Measurements from ENCODE around the gene SDR9C7. TPM values are rescaled to one million over a fixed set of nuclear protein-coding genes. Genes with fewer than 3 reads are reported as not detected.

SDR9C7 gene
- total RNA-seq, 1 donor from 2014 or later = not detected

DNA sequence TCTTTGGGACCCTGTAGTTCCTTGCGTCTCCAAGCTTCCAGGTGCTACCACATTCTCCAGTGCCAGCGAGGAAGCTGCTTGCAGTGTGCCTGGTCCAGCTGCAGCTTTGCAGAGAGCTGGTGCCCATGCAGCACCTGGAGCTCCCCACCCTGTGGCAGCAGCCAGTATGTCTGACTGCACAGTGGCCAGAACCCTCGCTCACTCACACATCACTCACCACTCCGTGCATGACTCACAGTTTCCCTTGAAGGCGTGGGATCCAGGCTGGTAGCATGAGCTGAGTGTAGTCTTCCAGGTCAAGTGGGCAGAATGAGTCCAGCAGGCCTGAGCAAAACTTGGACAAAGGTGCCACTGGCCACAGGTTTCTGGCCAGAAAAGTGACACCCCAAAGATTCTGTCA is 33.6 kb downstream of the SDR9C7 start:
- Histone ChIP-seq H2AFZ (ENCODE audit: low read depth, low read length) (no peak overlapping the region), H3K27ac (ENCODE audit: low read depth, low read length) (no peak overlapping the region), H3K4me2 (ENCODE audit: low read length) (no peak overlapping the region), H3K9ac (ENCODE audit: low read length) (no peak overlapping the region), H3K79me2 (ENCODE audit: insufficient read depth, low read length) (no peaks in the 10 kb centered on the region), H3K4me1 (ENCODE audit: insufficient read depth, low read length) (no peaks in the 10 kb centered on the region), H4K20me1 (ENCODE audit: insufficient read depth, low read length) (no peaks in the 10 kb centered on the region), H3K4me3 (ENCODE audit: insufficient read depth, low read depth, low read length) (no peak overlapping the region), H3K9me3 (ENCODE audit: insufficient read depth, low read depth, low read length) (peaks cover 9% of the 10 kb centered on the region), H3K36me3 (ENCODE audit: insufficient read depth, low read length) (no peaks in the 10 kb centered on the region), H3K27me3 (ENCODE audit: insufficient read depth, low read length) (no peaks in the 10 kb centered on the region)
- Mint-ChIP-seq H3K27ac (ENCODE audit: unreplicated experiment) (no peak overlapping the region), H3K9me3 (ENCODE audit: unreplicated experiment) (peaks cover 32% of the 10 kb centered on the region), H3K36me3 (ENCODE audit: low read depth, unreplicated experiment) (peaks cover 6% of the 10 kb centered on the region), H3K27me3 (ENCODE audit: low read depth, unreplicated experiment) (peaks cover 16% of the 10 kb centered on the region), H3K4me3 (ENCODE audit: unreplicated experiment) (no peak overlapping the region), H3K4me1 (ENCODE audit: low read depth, unreplicated experiment) (no peaks in the 10 kb centered on the region)
- FAIRE-seq = no peak
- TF ChIP-seq EZH2 (IDR thresholded peaks at IDR 0.05; ENCODE audit: insufficient read depth, low read length) = no peak
- TF ChIP-seq, protein P1, sequence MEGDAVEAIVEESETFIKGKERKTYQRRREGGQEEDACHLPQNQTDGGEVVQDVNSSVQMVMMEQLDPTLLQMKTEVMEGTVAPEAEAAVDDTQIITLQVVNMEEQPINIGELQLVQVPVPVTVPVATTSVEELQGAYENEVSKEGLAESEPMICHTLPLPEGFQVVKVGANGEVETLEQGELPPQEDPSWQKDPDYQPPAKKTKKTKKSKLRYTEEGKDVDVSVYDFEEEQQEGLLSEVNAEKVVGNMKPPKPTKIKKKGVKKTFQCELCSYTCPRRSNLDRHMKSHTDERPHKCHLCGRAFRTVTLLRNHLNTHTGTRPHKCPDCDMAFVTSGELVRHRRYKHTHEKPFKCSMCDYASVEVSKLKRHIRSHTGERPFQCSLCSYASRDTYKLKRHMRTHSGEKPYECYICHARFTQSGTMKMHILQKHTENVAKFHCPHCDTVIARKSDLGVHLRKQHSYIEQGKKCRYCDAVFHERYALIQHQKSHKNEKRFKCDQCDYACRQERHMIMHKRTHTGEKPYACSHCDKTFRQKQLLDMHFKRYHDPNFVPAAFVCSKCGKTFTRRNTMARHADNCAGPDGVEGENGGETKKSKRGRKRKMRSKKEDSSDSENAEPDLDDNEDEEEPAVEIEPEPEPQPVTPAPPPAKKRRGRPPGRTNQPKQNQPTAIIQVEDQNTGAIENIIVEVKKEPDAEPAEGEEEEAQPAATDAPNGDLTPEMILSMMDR (IDR thresholded peaks at IDR 0.05; ENCODE audit: insufficient read depth, low read depth, low read length) = no peak
- DNase-seq (ENCODE audit: low read depth) = no peak

DNA sequence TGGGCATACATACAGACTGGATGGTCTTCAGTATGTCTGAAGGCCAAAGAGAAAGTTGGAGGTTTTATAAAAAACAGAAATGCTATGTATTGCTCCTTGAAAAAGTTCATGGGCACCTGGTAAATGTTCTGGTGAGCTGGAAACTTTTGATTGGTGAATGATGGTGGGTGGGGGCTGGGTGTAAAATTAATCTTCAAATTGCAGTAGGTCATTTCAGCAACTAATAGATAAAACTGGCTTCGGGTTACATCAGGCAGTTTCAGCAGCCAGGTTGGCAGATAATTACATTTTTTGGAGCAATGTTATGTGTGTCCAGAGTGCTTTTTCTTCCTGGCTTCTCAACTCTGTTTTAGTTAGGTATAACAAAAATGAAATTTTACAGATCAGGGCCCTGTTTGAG is 35.3 kb downstream of the SDR9C7 start:
- FAIRE-seq = no peak
- H3K9ac ChIP-seq (ENCODE audit: low read length) = no peak overlapping the region
- H3K9me3 ChIP-seq (ENCODE audit: insufficient read depth, low read depth, low read length) = peaks cover 9% of the 10 kb centered on the region
- H3K4me1 ChIP-seq (ENCODE audit: insufficient read depth, low read length) = no peaks in the 10 kb centered on the region
- Mint-ChIP-seq H3K36me3 (ENCODE audit: low read depth, unreplicated experiment) (peaks cover 6% of the 10 kb centered on the region), H3K9me3 (ENCODE audit: unreplicated experiment) (peaks cover 19% of the 10 kb centered on the region), H3K4me1 (ENCODE audit: low read depth, unreplicated experiment) (no peaks in the 10 kb centered on the region), H3K4me3 (ENCODE audit: unreplicated experiment) (no peak overlapping the region), H3K27ac (ENCODE audit: unreplicated experiment) (no peak overlapping the region), H3K27me3 (ENCODE audit: low read depth, unreplicated experiment) (peaks cover 14% of the 10 kb centered on the region)
- H3K4me2 ChIP-seq (ENCODE audit: low read length) = no peak overlapping the region
- H3K36me3 ChIP-seq (ENCODE audit: insufficient read depth, low read length) = no peaks in the 10 kb centered on the region
- H3K27me3 ChIP-seq (ENCODE audit: insufficient read depth, low read length) = no peaks in the 10 kb centered on the region
- no peak for TF ChIP-seq EZH2 (IDR thresholded peaks at IDR 0.05; ENCODE audit: insufficient read depth, low read length)
- TF ChIP-seq, protein P1 (IDR thresholded peaks at IDR 0.05; ENCODE audit: insufficient read depth, low read depth, low read length) = no peak
- H4K20me1 ChIP-seq (ENCODE audit: insufficient read depth, low read length) = no peaks in the 10 kb centered on the region
- no peaks in the 10 kb centered on the region for H3K79me2 ChIP-seq (ENCODE audit: insufficient read depth, low read length)
- H3K27ac ChIP-seq (ENCODE audit: low read depth, low read length) = no peak overlapping the region
- H3K4me3 ChIP-seq (ENCODE audit: insufficient read depth, low read depth, low read length) = no peak overlapping the region
- DNase-seq (ENCODE audit: low read depth) = no peak
- H2AFZ ChIP-seq (ENCODE audit: low read depth, low read length) = no peak overlapping the region

DNA sequence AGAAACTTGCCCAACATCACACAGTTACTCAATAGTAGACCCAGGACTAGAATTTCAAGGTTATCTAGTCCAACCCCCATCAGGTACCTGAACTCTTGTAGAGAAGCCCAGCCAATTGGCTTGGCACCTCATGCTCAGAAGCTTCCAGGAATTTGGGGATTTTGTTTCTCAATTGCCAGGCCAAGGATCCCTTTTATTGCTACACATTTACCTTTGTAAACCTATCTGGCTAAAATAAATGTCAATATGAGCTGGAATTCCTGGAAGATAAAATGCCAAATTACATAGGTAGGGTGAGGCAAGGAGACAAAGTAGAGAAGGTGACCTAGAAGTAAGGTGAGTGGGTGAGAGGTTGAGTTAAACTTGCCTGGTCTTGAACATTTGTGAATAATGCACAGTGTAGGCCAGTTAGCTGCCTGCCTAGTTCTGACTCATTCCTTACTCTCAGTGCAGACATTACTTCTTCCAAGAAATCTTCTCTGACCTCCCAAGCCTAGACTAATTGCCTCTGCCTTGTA is 36.3 kb downstream of the SDR9C7 start:
- H3K4me3 ChIP-seq (ENCODE audit: insufficient read depth, low read depth, low read length) = no peak overlapping the region
- Mint-ChIP-seq H3K4me3 (ENCODE audit: unreplicated experiment) (no peak overlapping the region), H3K36me3 (ENCODE audit: low read depth, unreplicated experiment) (peaks cover 6% of the 10 kb centered on the region)

More for the DNA sequence above, 36.3 kb downstream of the SDR9C7 start:
- H3K9me3 Mint-ChIP-seq (ENCODE audit: unreplicated experiment) = peaks cover 13% of the 10 kb centered on the region
- peaks cover 14% of the 10 kb centered on the region for H3K27me3 Mint-ChIP-seq (ENCODE audit: low read depth, unreplicated experiment)
- no peaks in the 10 kb centered on the region for H3K27me3 ChIP-seq (ENCODE audit: insufficient read depth, low read length)
- no peak overlapping the region for H3K9ac ChIP-seq (ENCODE audit: low read length)
- no peaks in the 10 kb centered on the region for H3K79me2 ChIP-seq (ENCODE audit: insufficient read depth, low read length)
- no peaks in the 10 kb centered on the region for H3K4me1 Mint-ChIP-seq (ENCODE audit: low read depth, unreplicated experiment)
- DNase-seq (ENCODE audit: low read depth) = no peak
- H3K9me3 ChIP-seq (ENCODE audit: insufficient read depth, low read depth, low read length) = peaks cover 9% of the 10 kb centered on the region
- H2AFZ ChIP-seq (ENCODE audit: low read depth, low read length) = no peak overlapping the region
- H3K36me3 ChIP-seq (ENCODE audit: insufficient read depth, low read length) = no peaks in the 10 kb centered on the region
- no peak overlapping the region for H3K27ac ChIP-seq (ENCODE audit: low read depth, low read length)
- no peaks in the 10 kb centered on the region for H3K4me1 ChIP-seq (ENCODE audit: insufficient read depth, low read length)
- H3K27ac Mint-ChIP-seq (ENCODE audit: unreplicated experiment) = no peak overlapping the region
- TF ChIP-seq EZH2 (IDR thresholded peaks at IDR 0.05; ENCODE audit: insufficient read depth, low read length) = no peak
- TF ChIP-seq, protein P1 (IDR thresholded peaks at IDR 0.05; ENCODE audit: insufficient read depth, low read depth, low read length) = no peak
- no peak overlapping the region for H3K4me2 ChIP-seq (ENCODE audit: low read length)
- no peak for FAIRE-seq
- no peaks in the 10 kb centered on the region for H4K20me1 ChIP-seq (ENCODE audit: insufficient read depth, low read length)

Data from astrocyte (in vitro differentiated cells and primary cell).